ENCODE results near the gene CIROP.

CIROP gene

DNA sequence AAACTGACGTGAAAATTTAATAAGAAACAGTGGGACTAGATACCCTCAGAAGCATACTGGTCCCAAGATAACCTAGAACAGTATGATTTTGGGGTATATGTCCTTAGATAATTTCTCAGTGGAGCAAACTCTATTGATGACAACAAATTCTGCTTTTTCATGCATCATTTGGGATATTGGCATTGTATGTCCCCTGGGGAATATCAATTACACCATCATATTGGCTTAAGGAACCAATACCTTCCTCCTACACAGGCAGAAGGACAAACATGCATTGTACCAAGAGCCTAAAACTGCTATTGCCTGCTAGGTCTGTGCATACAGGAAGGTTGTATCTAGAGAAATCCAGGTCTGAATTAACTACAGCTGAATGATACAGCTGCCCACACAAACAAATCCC, 29.9 kb downstream of the CIROP start:
- TF ChIP-seq TAF1 (IDR thresholded peaks at IDR 0.05; ENCODE audit: borderline replicate concordance, insufficient read depth, low read length) (no peak), SIN3A (IDR thresholded peaks at IDR 0.05; ENCODE audit: borderline replicate concordance, insufficient read depth, low read length) (no peak), FOXP2 (optimal IDR thresholded peaks at IDR 0.05; ENCODE audit: borderline replicate concordance, extremely low read depth, extremely low read length, insufficient read depth) (no peak), POLR2AphosphoS5 (IDR thresholded peaks at IDR 0.05; ENCODE audit: low read depth, low read length) (no peak)
- TF ChIP-seq, protein P1, sequence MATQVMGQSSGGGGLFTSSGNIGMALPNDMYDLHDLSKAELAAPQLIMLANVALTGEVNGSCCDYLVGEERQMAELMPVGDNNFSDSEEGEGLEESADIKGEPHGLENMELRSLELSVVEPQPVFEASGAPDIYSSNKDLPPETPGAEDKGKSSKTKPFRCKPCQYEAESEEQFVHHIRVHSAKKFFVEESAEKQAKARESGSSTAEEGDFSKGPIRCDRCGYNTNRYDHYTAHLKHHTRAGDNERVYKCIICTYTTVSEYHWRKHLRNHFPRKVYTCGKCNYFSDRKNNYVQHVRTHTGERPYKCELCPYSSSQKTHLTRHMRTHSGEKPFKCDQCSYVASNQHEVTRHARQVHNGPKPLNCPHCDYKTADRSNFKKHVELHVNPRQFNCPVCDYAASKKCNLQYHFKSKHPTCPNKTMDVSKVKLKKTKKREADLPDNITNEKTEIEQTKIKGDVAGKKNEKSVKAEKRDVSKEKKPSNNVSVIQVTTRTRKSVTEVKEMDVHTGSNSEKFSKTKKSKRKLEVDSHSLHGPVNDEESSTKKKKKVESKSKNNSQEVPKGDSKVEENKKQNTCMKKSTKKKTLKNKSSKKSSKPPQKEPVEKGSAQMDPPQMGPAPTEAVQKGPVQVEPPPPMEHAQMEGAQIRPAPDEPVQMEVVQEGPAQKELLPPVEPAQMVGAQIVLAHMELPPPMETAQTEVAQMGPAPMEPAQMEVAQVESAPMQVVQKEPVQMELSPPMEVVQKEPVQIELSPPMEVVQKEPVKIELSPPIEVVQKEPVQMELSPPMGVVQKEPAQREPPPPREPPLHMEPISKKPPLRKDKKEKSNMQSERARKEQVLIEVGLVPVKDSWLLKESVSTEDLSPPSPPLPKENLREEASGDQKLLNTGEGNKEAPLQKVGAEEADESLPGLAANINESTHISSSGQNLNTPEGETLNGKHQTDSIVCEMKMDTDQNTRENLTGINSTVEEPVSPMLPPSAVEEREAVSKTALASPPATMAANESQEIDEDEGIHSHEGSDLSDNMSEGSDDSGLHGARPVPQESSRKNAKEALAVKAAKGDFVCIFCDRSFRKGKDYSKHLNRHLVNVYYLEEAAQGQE (IDR thresholded peaks at IDR 0.05; ENCODE audit: insufficient read depth in 1 of 2, low read depth in 2 of 2, low read length in 2 of 2) = no peak

DNA sequence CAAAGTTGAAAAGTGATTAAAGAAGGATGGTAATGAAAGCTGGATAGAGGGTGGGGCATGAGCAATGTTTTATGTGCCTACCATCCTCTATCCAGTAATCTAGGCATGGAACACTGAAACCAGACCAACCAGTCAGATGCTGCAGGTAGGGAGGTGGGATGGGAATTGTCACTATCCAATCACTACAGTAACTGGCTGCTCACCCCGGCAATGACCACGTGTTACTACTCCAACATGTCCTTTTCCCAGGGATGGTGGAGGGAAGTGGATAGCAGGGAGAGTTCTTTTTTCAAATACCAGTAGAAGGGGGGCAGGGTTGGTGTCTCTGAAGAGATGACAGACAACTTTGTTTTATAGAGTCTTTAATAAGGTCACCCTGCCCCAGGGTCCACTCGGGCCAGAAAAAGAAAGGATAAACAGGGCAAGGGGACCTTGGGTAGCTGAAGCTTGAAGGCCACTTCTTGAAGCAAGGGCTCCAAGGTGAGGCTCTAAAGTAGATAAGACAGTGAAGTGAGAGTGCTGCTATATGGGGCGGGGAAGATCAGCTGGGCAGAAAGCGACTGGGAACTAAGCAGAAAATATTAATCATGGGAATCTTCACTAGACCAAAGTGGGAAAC, 32.8 kb downstream of the CIROP start:
- TF ChIP-seq, protein P1 (IDR thresholded peaks at IDR 0.05; ENCODE audit: insufficient read depth in 1 of 2, low read depth in 2 of 2, low read length in 2 of 2) = no peak
- TF ChIP-seq POLR2AphosphoS5 (IDR thresholded peaks at IDR 0.05; ENCODE audit: low read depth, low read length) (no peak), TAF1 (IDR thresholded peaks at IDR 0.05; ENCODE audit: borderline replicate concordance, insufficient read depth, low read length) (no peak), FOXP2 (optimal IDR thresholded peaks at IDR 0.05; ENCODE audit: borderline replicate concordance, extremely low read depth, extremely low read length, insufficient read depth) (no peak), SIN3A (IDR thresholded peaks at IDR 0.05; ENCODE audit: borderline replicate concordance, insufficient read depth, low read length) (no peak)

DNA sequence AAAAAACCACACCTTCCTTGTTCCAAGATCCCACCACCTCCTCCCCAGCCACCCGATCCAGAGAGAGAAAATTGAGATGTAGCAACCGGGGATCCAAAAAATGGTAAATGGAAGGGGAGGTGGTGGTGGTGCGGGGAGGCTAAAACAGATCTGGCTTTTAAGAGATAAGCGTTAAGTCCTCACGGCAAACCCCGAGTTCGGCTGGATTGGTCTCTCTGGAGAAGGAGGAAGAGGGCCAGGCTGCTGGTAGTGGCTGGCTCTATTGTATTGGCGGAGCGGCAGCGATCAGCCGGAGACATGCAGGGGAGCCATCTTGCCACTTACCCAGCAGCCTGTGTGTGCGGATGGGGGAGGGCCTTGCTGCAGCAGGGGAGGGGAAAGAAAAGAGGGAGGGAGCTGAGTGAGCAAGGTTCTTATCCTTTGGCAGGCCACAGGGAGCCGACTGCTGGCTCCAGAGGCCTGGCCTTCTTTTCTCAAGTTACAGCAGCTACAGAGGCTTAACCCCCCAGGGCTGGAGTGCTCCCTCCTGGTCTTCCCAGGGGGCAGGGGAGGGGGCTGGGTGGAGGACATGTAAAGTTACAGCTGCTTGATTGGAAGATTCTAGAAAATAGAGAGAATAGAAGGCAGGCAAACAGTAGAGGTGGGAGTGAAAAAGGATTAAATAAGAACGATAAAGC, 33.4 kb downstream of the CIROP start:
- peak; percentile 90; the same call in 1 of the 2 replicates for TF ChIP-seq TAF1 (IDR thresholded peaks at IDR 0.05; ENCODE audit: borderline replicate concordance, insufficient read depth, low read length)
- TF ChIP-seq SIN3A (IDR thresholded peaks at IDR 0.05; ENCODE audit: borderline replicate concordance, insufficient read depth, low read length) = 0 out of 2 replicates have a peak, but pooled peaks have one; percentile 43
- TF ChIP-seq, protein P1 (IDR thresholded peaks at IDR 0.05; ENCODE audit: insufficient read depth in 1 of 2, low read depth in 2 of 2, low read length in 2 of 2) = no peak
- TF ChIP-seq POLR2AphosphoS5 (IDR thresholded peaks at IDR 0.05; ENCODE audit: low read depth, low read length) = peak; percentile 80
- no peak for TF ChIP-seq FOXP2 (optimal IDR thresholded peaks at IDR 0.05; ENCODE audit: borderline replicate concordance, extremely low read depth, extremely low read length, insufficient read depth)

DNA sequence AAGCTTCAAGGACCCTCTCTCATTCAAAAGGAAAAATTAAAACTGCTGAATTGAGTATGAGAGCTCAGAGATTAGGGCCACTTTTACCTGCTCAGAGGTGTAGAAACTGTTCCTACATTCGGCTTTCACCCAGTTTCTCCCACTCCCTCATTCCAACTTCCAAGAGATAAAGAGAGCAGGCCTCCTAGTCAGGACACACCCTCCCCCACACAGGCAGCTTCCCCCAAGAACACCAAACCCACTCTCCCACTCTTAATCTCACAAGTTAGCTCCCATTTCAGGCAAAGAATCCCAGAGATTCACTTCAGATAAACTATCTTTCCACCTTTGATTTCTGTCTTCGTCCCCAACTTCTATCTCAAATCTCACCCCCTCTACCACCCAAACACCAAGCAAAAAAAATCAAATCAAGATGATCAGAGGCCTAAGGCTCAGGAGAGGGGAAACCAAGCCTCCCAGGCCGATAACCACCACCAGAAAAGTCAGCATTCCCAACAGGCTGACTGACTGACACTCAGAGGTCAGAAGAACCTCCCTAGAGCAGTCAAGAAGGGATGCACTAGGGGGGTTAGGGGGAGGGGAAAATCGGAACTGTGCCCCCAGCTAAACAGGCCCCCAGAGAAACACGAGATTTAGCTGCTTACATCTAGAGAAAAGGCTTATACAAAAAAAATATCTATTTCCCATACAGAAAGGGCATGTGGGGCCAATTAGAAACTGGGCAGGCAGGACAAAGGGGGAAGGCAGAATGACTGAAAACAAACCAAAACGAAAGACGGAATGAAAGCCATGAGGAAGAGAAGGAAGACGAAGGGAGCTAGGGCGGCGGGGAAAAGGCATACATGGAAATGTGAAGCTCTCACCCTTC, 34.3 kb downstream of the CIROP start:
- TF ChIP-seq, protein P1 (IDR thresholded peaks at IDR 0.05; ENCODE audit: insufficient read depth in 1 of 2, low read depth in 2 of 2, low read length in 2 of 2) = no peak
- no peak for TF ChIP-seq SIN3A (IDR thresholded peaks at IDR 0.05; ENCODE audit: borderline replicate concordance, insufficient read depth, low read length)
- no peak for TF ChIP-seq TAF1 (IDR thresholded peaks at IDR 0.05; ENCODE audit: borderline replicate concordance, insufficient read depth, low read length)
- no peak for TF ChIP-seq FOXP2 (optimal IDR thresholded peaks at IDR 0.05; ENCODE audit: borderline replicate concordance, extremely low read depth, extremely low read length, insufficient read depth)
- no peak for TF ChIP-seq POLR2AphosphoS5 (IDR thresholded peaks at IDR 0.05; ENCODE audit: low read depth, low read length)
